GM12873 (cell line): ENCODE data around the gene RIPK4.

Experiments used
- TF ChIP-seq, protein P1 (sequence below): IDR thresholded peaks from 2 replicates; pipeline ENCODE4 v1.5.1; 2012; ENCODE audit warnings: low read depth, mild to moderate bottlenecking, moderate library complexity, low read length, control low read depth; ENCODE audit not compliant: insufficient read depth; ENCODE audit errors: missing control alignments

The RIPK4 gene

DNA sequence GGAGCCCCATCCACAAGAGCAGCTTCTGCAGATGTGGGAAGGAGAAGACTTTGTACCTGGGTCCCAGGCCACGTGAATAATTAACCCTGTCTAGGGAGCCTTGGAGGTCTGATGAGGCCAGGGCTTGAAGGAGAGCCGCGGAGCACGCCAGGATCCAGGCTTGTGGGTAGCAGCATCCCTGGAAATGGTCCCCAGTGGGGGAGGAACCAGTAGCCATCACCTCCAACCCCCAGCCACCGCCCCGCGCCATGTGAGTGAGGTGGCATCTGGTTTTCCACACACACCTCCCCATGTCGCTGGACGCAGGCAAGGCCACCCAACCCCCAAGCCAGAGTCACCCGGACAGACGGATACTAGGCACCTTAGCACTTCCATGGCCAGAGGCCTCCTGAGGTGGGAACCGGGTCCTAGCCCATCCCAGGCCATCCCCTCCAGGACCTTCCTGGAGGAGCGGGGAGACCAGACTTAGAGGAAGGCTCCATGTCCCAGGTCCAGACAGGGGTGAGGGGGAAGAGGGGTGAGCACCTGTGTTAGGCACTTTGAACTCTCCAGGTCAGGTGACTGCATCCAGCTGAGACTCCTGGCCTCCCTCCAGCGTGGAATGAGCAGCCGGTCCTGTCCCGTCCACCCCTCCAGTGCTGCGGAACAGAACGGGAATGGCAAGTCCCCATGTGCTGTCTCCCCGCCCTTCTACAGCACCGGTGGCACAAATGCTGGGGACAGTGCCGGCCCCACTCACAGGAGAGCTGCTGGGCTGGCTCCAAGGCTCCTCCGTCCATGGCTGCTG, 53.2 kb downstream of the RIPK4 start:
- TF ChIP-seq, protein P1, sequence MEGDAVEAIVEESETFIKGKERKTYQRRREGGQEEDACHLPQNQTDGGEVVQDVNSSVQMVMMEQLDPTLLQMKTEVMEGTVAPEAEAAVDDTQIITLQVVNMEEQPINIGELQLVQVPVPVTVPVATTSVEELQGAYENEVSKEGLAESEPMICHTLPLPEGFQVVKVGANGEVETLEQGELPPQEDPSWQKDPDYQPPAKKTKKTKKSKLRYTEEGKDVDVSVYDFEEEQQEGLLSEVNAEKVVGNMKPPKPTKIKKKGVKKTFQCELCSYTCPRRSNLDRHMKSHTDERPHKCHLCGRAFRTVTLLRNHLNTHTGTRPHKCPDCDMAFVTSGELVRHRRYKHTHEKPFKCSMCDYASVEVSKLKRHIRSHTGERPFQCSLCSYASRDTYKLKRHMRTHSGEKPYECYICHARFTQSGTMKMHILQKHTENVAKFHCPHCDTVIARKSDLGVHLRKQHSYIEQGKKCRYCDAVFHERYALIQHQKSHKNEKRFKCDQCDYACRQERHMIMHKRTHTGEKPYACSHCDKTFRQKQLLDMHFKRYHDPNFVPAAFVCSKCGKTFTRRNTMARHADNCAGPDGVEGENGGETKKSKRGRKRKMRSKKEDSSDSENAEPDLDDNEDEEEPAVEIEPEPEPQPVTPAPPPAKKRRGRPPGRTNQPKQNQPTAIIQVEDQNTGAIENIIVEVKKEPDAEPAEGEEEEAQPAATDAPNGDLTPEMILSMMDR = no peak

DNA sequence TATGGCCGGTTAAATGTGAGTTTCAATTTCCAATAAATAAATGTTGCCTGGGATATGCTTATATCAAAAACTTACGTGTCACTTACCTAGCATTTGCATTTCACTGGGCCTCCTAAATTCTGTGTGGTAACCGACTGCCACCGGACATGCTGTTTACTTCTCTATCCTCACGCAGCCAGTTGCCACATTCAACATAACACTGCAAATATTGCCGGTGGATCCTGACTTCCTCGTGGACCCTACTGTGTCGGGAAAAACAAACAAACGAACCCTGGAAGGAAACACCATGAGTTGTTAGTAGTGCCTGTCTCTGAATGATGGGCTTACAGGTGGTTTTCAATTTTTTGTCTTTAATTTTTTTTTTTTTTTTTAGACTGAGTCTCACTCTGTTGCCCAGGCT, 54.1 kb downstream of the RIPK4 start:
- TF ChIP-seq, protein P1 = no peak

DNA sequence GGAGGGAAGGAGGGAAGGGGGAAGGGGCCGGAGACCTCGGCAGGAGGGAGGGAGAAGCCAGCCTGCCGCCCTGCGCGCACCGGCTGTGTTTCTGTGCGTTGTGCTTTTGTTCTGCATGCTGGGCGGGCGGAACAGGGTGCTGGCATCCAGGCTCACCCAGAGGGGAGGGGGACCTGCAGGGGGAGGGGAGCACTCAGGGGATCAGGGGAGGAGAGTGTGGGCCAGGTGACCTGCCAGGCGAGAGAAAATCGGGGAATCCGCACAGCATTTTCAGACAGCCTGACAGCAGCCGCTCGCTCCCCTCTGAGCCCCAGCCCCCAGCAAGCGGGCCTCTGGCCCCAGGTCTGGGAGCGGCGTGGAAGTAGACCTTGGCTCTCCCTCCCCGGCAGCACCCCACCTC, 54.7 kb downstream of the RIPK4 start:
- TF ChIP-seq, protein P1 = no peak

DNA sequence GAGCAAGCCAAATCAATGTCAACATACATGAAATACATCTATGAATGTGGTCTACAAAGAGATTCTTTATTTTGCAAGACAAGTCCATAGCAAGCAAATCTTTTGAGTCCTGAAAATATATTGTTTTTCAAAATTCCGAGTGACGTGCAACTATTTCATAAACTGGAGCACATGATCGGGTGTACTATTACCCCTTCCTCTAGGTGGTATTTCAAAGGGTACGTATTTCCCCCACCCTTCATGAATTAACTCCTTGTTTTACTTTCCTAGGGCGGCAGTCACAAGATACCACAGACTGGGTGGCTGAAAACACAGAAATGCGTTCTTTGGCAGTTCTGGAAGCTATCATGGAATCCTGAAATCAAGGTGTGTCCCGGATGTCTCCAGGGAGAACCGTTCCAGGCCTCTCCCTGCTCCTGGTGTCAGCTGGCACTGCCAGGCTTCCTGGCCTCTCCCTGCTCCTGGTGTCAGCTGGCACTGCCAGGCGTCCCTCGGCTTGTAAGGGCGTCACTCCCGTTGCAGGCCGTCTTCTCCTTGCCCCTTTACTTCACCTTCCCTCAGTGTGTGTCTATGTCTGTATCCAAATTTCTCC, 55.3 kb downstream of the RIPK4 start:
- TF ChIP-seq, protein P1 = no peak

DNA sequence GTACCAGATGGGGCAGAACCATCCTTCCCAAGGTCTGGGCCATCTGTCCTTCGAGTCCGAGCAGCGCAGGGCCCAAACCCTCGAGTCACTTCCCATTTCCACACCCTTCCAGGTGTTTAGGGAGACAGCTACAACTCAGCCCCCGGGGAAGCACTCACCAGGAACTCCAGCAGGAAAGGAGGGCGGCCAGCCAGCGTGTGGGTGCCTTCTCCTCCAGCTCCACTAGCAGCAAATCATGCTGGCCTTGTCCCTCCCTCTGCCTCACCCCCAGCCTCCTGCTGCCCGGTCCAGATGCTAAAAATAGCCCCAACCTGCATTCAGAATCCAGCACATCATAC, 56.1 kb downstream of the RIPK4 start:
- TF ChIP-seq, protein P1 = no peak

DNA sequence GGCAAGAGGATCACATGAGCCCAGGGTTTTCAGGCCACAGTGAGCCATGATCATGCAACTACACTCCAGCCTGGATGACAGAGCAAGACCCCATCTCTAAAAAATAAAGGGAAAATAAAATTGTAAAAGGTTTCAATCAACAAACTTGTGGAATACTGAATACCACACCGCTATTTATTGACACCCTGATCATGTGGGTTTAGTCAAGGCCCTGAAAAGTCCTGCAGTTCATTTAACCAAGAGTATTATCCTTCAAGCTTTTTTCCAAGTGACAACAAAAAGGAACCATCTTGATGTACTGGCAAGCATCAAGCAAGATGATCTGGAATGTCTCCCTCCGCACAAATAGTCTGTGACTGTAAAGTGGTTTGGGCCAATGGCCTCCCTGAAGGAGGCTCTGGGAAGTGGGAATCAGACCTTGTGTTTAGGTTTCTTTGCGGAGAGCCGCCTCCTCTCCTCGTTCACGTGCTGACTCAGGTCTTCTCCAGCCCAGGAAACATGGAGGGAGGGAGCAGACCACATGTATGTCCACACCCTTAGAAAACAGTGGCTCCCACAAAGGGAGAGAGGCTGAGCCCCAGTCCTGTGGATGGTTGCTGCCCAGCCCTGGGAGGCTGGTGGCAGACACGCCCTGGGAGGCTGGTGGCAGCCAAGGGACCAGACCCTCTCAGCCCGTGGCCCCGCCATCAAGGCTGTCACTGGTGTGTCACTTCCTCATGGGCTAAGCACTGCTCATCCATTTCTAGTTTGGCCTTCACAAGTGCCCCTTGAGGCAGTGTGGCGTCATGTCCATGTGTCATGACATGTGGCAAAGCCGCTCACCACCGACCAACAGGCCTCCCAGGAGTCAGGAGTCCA, 56.7 kb downstream of the RIPK4 start:
- TF ChIP-seq, protein P1 = no peak

DNA sequence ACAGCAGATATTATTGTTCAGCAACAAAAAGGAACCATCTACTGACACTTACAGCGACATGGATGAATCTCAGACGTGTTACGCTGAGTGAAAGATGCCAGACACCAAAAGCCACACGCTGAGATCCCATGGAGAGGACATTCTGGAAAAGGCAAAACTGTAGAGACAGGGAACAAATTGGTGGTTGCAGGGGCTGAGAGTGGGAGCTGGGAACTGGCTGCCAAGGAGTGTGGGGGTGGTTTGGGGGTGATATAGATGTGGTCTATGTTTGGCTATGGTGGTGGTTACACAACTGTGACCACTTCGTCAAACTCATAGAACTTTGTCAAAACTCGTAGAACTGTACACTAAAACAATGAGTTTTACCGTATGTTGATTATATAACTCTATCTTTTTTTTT, 57.7 kb downstream of the RIPK4 start:
- TF ChIP-seq, protein P1 = no peak
